ENCODE measurements around the gene NCK1. TPM values are rescaled to one million over a fixed set of nuclear protein-coding genes. Genes with fewer than 3 reads are reported as not detected.

NCK1 gene
- total RNA-seq, 1 donor = 42.6 TPM

GRCh38 chr3:136909187-136909586, 47.2 kb downstream of the NCK1 start:
- no peak for TF ChIP-seq CTCF (IDR thresholded peaks at IDR 0.05; ENCODE audit: insufficient read depth, low read length)
- no peak for DNase-seq (ENCODE audit: low read depth)
- no peak overlapping the region for H3K4me3 ChIP-seq (ENCODE audit: low read depth, low read length)

DNA sequence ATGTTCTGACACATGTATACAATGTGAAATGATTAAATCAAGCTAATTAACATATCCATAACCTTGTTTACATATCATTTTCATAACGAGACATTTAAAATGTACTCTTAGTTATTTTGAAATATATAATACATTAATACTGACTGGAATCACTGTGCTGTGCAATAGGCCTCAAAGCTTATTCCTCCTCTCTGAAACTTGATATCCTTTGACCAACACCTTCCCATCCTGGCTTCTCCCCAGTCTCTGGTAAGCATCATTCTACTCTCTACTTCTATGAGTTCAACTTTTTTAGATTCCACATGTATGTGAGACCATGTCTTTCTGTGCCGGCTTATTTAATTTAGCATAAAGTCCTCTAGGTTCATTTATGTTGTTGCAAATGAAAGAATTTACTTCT, 48.7 kb downstream of the NCK1 start:
- TF ChIP-seq CTCF (IDR thresholded peaks at IDR 0.05; ENCODE audit: insufficient read depth, low read length) = no peak
- no peak for DNase-seq (ENCODE audit: low read depth)
- H3K4me3 ChIP-seq (ENCODE audit: low read depth, low read length) = no peak overlapping the region

- H3K4me3 ChIP-seq (ENCODE audit: low read depth, low read length) = no peak overlapping the region
- DNase-seq (ENCODE audit: low read depth) = no peak
- no peak for TF ChIP-seq CTCF (IDR thresholded peaks at IDR 0.05; ENCODE audit: insufficient read depth, low read length)
Observed at GRCh38 chr3:136913168-136913567, 51.2 kb downstream of the NCK1 start.

DNA sequence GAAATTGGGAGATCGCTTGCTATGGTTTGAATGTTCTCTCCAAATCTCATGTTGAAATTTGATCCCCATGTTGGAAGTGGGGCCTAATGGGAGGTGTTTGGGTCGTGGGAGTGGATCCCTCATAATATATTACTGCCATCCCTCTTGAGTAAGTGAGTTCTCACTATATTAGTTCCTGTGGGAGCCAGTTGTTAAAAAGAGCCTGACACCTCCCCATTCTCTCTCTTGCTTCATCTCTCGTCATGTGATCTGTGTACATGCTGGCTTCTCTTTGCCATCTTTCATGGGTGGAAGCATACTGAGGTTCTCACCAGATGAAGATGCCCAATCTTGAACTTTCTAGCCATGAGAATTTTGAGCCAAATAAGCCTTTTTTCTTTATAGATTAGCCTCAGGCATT, 52.7 kb downstream of the NCK1 start:
- DNase-seq (ENCODE audit: low read depth) = no peak
- no peak for TF ChIP-seq CTCF (IDR thresholded peaks at IDR 0.05; ENCODE audit: insufficient read depth, low read length)
- no peak overlapping the region for H3K4me3 ChIP-seq (ENCODE audit: low read depth, low read length)

DNA sequence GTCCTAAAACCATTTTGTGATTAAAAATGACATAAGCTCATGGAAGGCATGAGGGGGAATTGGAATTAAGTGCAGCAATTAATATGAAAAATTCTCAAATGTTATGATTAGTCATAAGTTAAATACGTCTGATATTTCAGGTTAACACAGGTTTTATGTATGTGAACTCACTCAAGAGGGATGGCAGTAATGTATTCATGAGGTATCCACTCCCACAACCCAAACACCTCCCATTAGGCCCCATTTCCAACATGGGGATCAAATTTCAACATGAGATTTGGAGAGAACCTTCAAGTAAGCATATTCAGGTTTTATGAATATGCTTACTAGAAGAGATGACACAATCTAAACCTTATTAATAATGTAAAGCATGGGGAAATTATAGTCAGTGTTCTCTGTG, 54.2 kb downstream of the NCK1 start:
- H3K4me3 ChIP-seq (ENCODE audit: low read depth, low read length) = no peak overlapping the region
- DNase-seq (ENCODE audit: low read depth) = no peak
- TF ChIP-seq CTCF (IDR thresholded peaks at IDR 0.05; ENCODE audit: insufficient read depth, low read length) = no peak

DNA sequence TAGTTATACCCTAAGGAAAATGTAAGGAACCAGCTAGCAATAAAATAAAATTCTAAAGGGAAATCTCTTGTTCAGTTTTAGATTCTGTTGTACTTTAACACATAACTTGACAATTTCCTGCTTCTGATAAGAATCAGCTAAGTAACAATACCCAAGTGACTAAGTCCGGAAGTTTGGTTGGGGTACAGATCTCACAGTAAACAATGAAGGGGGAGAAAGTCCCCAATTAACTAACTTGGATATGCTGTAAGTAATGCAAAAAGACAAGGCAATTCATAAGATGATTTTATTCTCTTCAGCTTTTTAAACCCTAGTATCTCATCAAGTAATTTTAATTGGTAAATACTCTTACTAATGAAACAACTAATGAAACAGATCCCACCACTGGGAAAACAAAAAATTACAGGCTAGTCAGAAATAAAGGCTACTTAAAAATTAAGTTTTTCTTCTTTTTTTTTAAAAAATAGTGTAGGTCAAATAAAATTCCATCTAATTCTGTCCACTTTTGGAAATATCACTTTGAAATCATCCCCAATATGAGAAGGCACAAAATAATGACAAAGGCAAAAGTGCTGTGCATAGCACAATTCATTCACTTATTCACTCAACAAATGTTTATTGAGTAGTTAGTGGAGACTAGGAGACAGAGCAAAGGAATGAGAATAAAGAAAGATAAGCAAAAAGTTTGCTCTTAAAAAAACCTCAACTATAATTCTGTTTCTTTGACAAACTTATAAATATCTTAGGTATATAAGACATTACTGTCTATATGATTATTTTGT, 58.0 kb downstream of the NCK1 start:
- H3K4me3 ChIP-seq (ENCODE audit: low read depth, low read length) = no peak overlapping the region
- no peak for TF ChIP-seq CTCF (IDR thresholded peaks at IDR 0.05; ENCODE audit: insufficient read depth, low read length)
- peak; percentile 18 for DNase-seq (ENCODE audit: low read depth)
